ENCODE measurements around the gene GNL2. TPM values are rescaled to one million over a fixed set of nuclear protein-coding genes. Genes with fewer than 3 reads are reported as not detected.

The GNL2 gene
- total RNA-seq, 1 donor from 2014 or later, result 52.3 TPM

DNA sequence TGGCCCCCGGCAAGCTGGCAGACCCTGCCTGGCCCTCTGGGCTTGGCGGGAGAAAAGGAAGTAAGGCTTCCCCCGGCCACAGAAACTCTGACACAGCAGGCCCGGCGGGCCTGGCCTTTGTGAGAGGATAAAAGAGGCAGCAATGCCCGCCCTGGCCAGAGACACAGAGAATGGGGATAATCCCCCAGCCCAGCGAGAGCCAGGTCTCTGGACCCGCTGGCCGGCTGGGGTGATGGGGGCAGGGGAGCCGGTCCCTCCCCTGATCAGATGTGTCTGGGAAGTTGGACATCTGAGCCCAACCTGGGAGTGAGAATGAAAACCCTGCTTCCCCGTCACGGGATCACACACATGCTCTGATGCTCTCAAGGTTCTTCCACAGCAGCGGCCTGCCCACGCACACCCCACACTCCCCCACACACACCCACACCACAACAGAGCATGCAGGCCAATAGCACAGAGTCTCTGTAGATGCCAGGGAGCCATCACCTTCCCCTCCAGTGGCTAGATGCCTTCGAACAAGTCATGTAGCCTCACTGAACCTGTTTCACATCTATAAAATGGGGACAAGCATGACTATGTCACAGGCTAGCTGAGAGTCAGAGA is 34.8 kb upstream of the GNL2 start:
- peaks cover 80% of the 10 kb centered on the region for H3K27me3 Mint-ChIP-seq (ENCODE audit: unreplicated experiment)
- H3K27ac Mint-ChIP-seq (ENCODE audit: unreplicated experiment), result no peak overlapping the region
- no peak for DNase-seq (ENCODE audit: extremely low spot score, unreplicated experiment)

GRCh38 chr1:37629726-37630425 is 34.1 kb upstream of the GNL2 start:
- Mint-ChIP-seq H3K9me3 (ENCODE audit: unreplicated experiment) (no peaks in the 10 kb centered on the region), H3K27me3 (ENCODE audit: unreplicated experiment) (peaks cover 79% of the 10 kb centered on the region), H3K36me3 (ENCODE audit: unreplicated experiment) (no peaks in the 10 kb centered on the region), H3K27ac (ENCODE audit: unreplicated experiment) (no peak overlapping the region), H3K4me3 (ENCODE audit: unreplicated experiment) (no peak overlapping the region), H3K4me1 (ENCODE audit: unreplicated experiment) (peaks cover 3% of the 10 kb centered on the region)
- no peak for DNase-seq (ENCODE audit: extremely low spot score, unreplicated experiment)
- no peak for TF ChIP-seq CTCF (IDR thresholded peaks at IDR 0.05)

More for the DNA sequence above, 34.8 kb upstream of the GNL2 start:
- no peak for TF ChIP-seq CTCF (IDR thresholded peaks at IDR 0.05)
- Mint-ChIP-seq H3K36me3 (ENCODE audit: unreplicated experiment) (no peaks in the 10 kb centered on the region), H3K4me1 (ENCODE audit: unreplicated experiment) (peaks cover 7% of the 10 kb centered on the region), H3K4me3 (ENCODE audit: unreplicated experiment) (no peak overlapping the region), H3K9me3 (ENCODE audit: unreplicated experiment) (no peaks in the 10 kb centered on the region)

- Mint-ChIP-seq H3K4me1 (ENCODE audit: unreplicated experiment) (peaks cover 1% of the 10 kb centered on the region), H3K36me3 (ENCODE audit: unreplicated experiment) (no peaks in the 10 kb centered on the region), H3K27me3 (ENCODE audit: unreplicated experiment) (peaks cover 80% of the 10 kb centered on the region), H3K4me3 (ENCODE audit: unreplicated experiment) (no peak overlapping the region), H3K9me3 (ENCODE audit: unreplicated experiment) (no peaks in the 10 kb centered on the region), H3K27ac (ENCODE audit: unreplicated experiment) (no peak overlapping the region)
- no peak for DNase-seq (ENCODE audit: extremely low spot score, unreplicated experiment)
- no peak for TF ChIP-seq CTCF (IDR thresholded peaks at IDR 0.05)
These were observed 33.3 kb upstream of the GNL2 start for GRCh38 chr1:37629008-37629407.

DNA sequence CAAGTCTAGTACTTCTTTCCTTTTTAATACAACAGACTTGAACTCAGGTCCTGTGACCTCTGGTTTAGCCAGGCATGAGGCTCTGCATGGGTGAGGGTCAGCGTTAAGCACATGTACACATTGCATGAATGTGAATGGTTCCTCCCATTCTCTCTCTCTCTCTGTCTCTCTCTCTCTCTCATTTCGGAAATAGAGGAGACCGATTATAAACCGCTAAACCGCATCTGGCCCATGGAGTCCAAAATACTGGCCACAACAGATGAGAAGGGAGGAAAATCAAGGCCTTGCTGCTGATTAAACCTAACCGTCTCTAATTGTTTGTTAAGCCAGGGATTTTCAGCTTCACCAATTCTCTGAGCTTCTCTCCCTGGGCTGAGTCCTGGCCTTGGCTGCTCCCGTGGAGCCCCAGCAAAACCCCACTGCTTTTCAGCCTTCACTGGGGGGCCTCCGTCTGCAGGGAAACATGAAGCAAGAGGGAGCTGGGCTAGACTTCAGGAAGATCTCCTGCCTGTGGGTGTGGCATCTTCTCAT is 32.4 kb upstream of the GNL2 start:
- TF ChIP-seq CTCF (IDR thresholded peaks at IDR 0.05), result no peak
- peaks cover 73% of the 10 kb centered on the region for H3K27me3 Mint-ChIP-seq (ENCODE audit: unreplicated experiment)
- peaks cover 1% of the 10 kb centered on the region for H3K4me1 Mint-ChIP-seq (ENCODE audit: unreplicated experiment)
- no peak overlapping the region for H3K27ac Mint-ChIP-seq (ENCODE audit: unreplicated experiment)
- H3K4me3 Mint-ChIP-seq (ENCODE audit: unreplicated experiment), result no peak overlapping the region
- H3K36me3 Mint-ChIP-seq (ENCODE audit: unreplicated experiment), result no peaks in the 10 kb centered on the region
- H3K9me3 Mint-ChIP-seq (ENCODE audit: unreplicated experiment), result no peaks in the 10 kb centered on the region
- no peak for DNase-seq (ENCODE audit: extremely low spot score, unreplicated experiment)

DNA sequence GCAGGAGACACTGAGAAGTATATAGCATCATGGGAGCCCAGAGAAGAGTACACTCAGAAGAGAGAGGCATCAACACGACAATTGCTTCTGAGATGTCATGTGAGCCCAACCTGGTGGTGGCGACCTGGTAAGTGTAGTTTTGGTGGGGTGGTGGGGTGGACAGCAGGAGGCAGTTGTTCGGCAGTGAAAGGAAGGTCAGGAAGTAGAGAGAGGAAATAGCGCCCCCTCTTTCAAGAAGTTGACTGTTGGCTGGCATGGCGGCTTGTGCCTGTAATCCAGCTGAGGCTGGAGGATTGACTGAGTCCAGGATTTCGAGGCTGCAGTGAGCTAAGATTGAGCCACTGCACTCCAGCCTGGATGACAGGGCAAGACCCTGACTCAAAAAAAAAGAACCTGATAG is 26.4 kb upstream of the GNL2 start:
- Mint-ChIP-seq H3K27me3 (ENCODE audit: unreplicated experiment) (peaks cover 40% of the 10 kb centered on the region), H3K27ac (ENCODE audit: unreplicated experiment) (no peak overlapping the region), H3K36me3 (ENCODE audit: unreplicated experiment) (no peaks in the 10 kb centered on the region), H3K4me3 (ENCODE audit: unreplicated experiment) (no peak overlapping the region), H3K4me1 (ENCODE audit: unreplicated experiment) (no peaks in the 10 kb centered on the region), H3K9me3 (ENCODE audit: unreplicated experiment) (no peaks in the 10 kb centered on the region)
- no peak for TF ChIP-seq CTCF (IDR thresholded peaks at IDR 0.05)
- no peak for DNase-seq (ENCODE audit: extremely low spot score, unreplicated experiment)

Data from osteocyte (in vitro differentiated cells).